ENCODE measurements around the gene ARHGAP29.

Gene ARHGAP29

GRCh38 chr1:94248956-94249688 lies 11.7 kb upstream of the ARHGAP29 start:
- no peak overlapping the region for H3K27ac Mint-ChIP-seq
- H3K4me1 Mint-ChIP-seq, result peaks cover 11% of the 10 kb centered on the region
- no peak overlapping the region for H3K4me3 Mint-ChIP-seq
- peaks cover 2% of the 10 kb centered on the region for H3K36me3 Mint-ChIP-seq
- no peak for DNase-seq
- CTCF ChIA-PET, result interaction anchor here (1.1 kb wide), 1 partner anchor 9 kb away, joined by 3 read pairs; no protein-coding TSS in a partner anchor
- no peaks in the 10 kb centered on the region for H3K9me3 Mint-ChIP-seq
- peaks cover 53% of the 10 kb centered on the region for H3K27me3 Mint-ChIP-seq

DNA sequence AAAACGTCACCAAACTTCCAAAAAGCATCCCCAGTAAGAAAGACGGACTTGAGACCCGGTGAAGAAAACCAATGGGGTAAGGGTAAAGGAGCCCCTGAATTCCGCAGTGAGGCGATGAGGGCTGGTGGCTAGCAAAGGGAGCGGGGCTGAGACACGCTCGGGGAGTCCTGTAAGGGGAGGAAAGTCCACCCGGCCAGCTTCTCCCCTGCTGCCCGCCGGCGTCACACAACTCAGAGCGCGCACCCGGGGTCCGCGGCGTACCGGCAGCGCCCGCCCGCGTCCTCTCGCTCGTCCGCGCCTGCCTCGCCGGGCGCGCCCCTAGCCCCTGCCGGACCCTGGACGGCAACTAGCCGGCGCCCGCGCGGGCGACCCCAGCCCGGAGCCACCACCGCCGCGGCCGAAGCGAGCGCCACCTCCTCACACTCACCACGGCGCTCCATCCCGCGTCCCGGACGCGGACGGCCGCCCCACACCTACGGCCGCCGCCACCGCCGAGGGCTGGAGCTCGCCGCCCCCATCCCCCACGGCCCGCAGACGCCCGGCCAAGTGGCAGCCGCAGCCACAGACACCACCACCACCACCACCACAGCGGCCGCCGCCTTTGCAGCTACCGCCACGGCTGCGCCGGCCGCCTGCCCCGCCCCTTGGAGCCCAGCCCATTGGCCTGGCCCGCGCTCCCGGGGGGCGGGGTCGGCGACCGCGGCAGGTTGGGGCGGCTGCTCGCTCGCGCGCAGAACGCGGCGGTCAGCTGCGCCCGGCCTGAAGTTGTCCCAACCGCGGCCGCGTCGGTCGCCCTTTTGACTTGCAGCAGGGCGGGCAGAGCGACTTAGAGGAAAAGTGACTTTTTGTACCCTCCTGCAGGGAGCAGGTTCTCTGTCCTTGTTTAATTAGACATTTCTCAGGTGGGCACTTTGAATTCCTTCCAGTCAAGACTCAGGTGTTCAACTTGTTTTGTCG lies 10.0 kb upstream of the ARHGAP29 start:
- CTCF ChIA-PET, result no interaction called here
- Mint-ChIP-seq H3K9me3 (peaks cover 6% of the 10 kb centered on the region), H3K27ac (no peak overlapping the region), H3K36me3 (peaks cover 2% of the 10 kb centered on the region), H3K4me1 (peaks cover 11% of the 10 kb centered on the region), H3K27me3 (peaks cover 57% of the 10 kb centered on the region), H3K4me3 (peak overlapping the region; percentile 58)
- peak; percentile 38 for DNase-seq

DNA sequence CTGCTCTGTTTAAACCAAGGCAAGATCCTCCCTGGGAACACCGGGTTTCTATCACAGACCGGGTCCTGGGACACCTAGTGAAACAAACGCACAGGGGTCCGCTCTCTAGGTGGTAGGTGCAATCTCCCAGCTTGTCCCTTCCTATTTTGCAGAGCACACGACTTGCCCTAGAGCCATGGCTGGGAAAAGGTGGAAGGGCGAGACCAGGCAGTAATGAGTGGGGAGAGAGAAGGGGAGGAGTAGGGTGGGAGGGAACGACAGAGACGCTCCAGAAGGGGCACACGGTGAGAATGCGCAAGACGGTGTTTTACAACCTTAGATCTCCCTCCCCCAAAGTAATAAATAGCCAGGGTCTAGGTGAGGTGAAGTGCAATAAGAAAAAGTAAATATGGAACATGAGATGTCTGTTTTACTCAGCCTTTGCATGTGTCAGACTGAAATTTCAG lies 9.3 kb upstream of the ARHGAP29 start:
- Mint-ChIP-seq H3K36me3 (peaks cover 2% of the 10 kb centered on the region), H3K4me3 (peak overlapping the region; percentile 51), H3K4me1 (peaks cover 11% of the 10 kb centered on the region), H3K9me3 (peaks cover 6% of the 10 kb centered on the region), H3K27ac (no peak overlapping the region), H3K27me3 (peaks cover 61% of the 10 kb centered on the region)
- no peak for DNase-seq
- CTCF ChIA-PET, result no interaction called here

DNA sequence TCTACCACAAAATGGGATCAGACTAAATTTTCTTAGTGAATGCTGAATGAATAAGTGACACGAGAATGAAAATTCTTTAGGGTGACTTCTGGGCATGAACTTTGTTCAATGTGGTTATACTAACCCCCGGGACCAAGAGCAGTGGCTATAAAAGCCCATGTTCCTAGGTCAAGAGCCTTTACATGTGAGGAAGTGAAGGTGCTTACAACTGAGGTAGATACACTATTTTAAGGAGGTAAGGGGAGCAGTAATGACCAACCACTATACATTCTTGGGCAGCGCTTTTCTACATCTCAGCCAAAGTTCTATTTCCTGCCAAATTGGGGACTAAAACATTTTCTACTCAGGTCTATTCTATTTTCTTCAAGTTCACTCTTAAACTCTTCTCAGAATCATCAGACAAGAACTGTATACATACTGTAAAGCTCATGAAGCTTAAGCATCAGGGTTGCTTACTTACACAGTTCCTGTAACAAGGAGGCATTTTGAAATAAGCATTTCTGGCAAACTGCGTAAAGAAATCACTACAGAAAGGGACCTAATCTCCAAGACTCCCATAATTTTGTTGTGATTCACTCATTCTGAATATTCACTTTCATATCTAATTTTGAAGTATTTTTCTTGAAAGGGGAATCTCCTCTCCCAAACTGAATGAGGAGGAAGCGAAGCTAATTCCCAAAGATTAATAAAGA lies 8.5 kb upstream of the ARHGAP29 start:
- no peak for DNase-seq
- Mint-ChIP-seq H3K4me3 (no peak overlapping the region), H3K27me3 (peaks cover 67% of the 10 kb centered on the region), H3K4me1 (peaks cover 11% of the 10 kb centered on the region), H3K9me3 (peaks cover 6% of the 10 kb centered on the region), H3K27ac (no peak overlapping the region), H3K36me3 (peaks cover 2% of the 10 kb centered on the region)
- CTCF ChIA-PET, result interaction anchor here (0.6 kb wide), 1 partner anchor 618 kb away, joined by 3 read pairs; no protein-coding TSS in a partner anchor

DNA sequence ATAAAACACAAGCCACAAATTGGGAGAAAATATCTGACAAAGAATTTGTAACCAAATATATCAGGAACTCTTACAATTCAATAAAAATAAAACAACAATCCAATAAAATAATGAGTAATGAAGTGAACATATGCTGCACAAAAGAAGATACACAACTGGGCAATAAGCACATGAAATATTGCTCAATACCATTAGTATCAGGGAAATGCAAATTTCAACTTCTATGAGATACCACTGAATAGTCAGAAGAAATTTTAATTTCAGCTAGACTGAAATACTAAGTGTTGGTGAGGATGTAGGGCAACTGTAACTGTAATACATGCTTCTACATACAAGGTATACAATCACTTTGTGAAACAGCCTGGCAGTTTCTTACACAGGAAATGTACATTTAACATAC lies 7.4 kb upstream of the ARHGAP29 start:
- DNase-seq, result no peak
- Mint-ChIP-seq H3K27ac (no peak overlapping the region), H3K4me1 (peaks cover 11% of the 10 kb centered on the region), H3K36me3 (peaks cover 2% of the 10 kb centered on the region), H3K27me3 (peaks cover 68% of the 10 kb centered on the region), H3K4me3 (no peak overlapping the region), H3K9me3 (peaks cover 6% of the 10 kb centered on the region)
- CTCF ChIA-PET, result no interaction called here

DNA sequence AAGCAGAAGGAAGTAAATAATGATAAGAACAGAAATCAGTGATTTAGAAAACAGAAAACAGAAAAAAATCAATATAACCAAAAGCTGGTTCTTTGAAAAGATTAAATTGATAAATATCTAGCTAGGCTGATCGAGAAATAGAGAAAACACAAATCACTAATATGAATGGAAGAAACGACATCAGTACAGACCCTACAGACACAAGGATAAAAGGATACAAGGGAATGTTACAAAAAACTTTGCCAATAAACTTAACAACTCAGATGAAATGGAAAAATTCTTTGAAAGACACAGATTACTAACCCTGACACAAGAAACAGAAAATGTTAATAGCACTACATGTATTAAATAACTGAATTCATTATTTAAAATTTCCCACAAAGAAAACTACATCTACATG lies 6.3 kb upstream of the ARHGAP29 start:
- no peak overlapping the region for H3K4me3 Mint-ChIP-seq
- H3K36me3 Mint-ChIP-seq, result peaks cover 2% of the 10 kb centered on the region
- no peak overlapping the region for H3K27ac Mint-ChIP-seq
- H3K27me3 Mint-ChIP-seq, result peaks cover 68% of the 10 kb centered on the region
- no peak for DNase-seq
- CTCF ChIA-PET, result no interaction called here
- H3K4me1 Mint-ChIP-seq, result peaks cover 11% of the 10 kb centered on the region
- peaks cover 6% of the 10 kb centered on the region for H3K9me3 Mint-ChIP-seq

DNA sequence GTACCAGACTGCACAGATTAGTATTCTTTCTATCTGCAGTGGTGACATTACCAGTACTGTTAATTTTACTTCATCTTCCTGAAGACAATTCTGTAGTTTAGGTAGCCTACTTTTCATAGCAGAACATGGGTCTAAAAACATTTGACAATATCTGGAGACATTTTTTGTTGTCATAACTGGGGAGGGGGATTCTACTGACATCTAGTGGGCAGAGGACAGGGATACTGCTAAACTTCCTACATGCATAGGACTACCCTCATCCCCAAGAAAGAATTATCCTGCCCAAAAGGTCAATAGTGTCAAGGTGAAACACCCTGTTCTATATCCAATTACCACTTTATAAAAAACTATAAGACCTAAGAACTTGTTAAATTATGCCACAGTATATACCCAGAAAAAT lies 3.4 kb upstream of the ARHGAP29 start:
- H3K27ac Mint-ChIP-seq, result no peak overlapping the region
- CTCF ChIA-PET, result no interaction called here
- peaks cover 70% of the 10 kb centered on the region for H3K27me3 Mint-ChIP-seq
- H3K4me1 Mint-ChIP-seq, result peaks cover 12% of the 10 kb centered on the region
- no peak overlapping the region for H3K4me3 Mint-ChIP-seq
- no peak for DNase-seq
- H3K36me3 Mint-ChIP-seq, result no peaks in the 10 kb centered on the region
- H3K9me3 Mint-ChIP-seq, result peaks cover 6% of the 10 kb centered on the region

GRCh38 chr1:94239796-94240195 lies 2.4 kb upstream of the ARHGAP29 start:
- peaks cover 6% of the 10 kb centered on the region for H3K9me3 Mint-ChIP-seq
- H3K36me3 Mint-ChIP-seq, result no peaks in the 10 kb centered on the region

GRCh38 chr1:94239051-94239450 lies 1.7 kb upstream of the ARHGAP29 start:
- H3K36me3 Mint-ChIP-seq, result no peaks in the 10 kb centered on the region
- CTCF ChIA-PET, result interaction anchor here (1.1 kb wide), 1 partner anchor 10 kb away, joined by 3 read pairs; no protein-coding TSS in a partner anchor

More at GRCh38 chr1:94239796-94240195, 2.4 kb upstream of the ARHGAP29 start:
- CTCF ChIA-PET, result interaction anchor here (1.0 to 1.1 kb wide), 2 partner anchors 9 to 178 kb away, joined by 3 to 4 read pairs; no protein-coding TSS in a partner anchor
- no peak for DNase-seq
- H3K4me1 Mint-ChIP-seq, result peaks cover 14% of the 10 kb centered on the region
- no peak overlapping the region for H3K4me3 Mint-ChIP-seq
- H3K27me3 Mint-ChIP-seq, result peaks cover 72% of the 10 kb centered on the region
- no peak overlapping the region for H3K27ac Mint-ChIP-seq

GRCh38 chr1:94236630-94237290 lies 624 bp downstream of the ARHGAP29 start:
- Mint-ChIP-seq H3K27ac (no peak overlapping the region), H3K4me1 (peaks cover 14% of the 10 kb centered on the region), H3K27me3 (peaks cover 76% of the 10 kb centered on the region), H3K4me3 (peak overlapping the region; percentile 27), H3K36me3 (no peaks in the 10 kb centered on the region), H3K9me3 (no peaks in the 10 kb centered on the region)
- peak; percentile 22 for DNase-seq
- CTCF ChIA-PET, result interaction anchor here (1.7 kb wide), 1 partner anchor 173 kb away, joined by 6 read pairs; no protein-coding TSS in a partner anchor

More at GRCh38 chr1:94239051-94239450, 1.7 kb upstream of the ARHGAP29 start:
- Mint-ChIP-seq H3K4me1 (peaks cover 14% of the 10 kb centered on the region), H3K27me3 (peaks cover 73% of the 10 kb centered on the region), H3K9me3 (peaks cover 6% of the 10 kb centered on the region), H3K4me3 (no peak overlapping the region), H3K27ac (no peak overlapping the region)
- DNase-seq, result no peak

DNA sequence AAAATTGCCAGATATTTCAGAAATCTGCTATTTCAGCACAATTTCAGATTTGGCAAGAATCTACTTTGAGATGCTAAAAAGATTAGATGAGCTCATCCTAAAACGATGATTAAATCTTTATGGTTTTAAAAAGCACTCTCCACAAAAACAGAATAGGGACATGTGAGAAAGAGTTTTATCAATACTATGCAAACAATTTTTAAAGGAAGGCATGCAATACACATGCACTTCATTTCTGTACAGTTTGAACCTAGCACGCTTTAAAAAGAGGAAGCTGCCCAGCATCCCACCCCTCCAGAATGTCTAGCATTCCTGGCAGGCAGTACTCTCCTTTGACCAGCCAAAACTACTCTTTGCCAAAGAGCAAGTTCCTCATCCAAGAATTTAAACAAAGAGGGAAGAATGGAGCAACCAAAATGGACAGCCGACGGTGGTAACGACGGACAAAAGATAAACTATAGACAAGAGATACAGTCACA lies 1.3 kb downstream of the ARHGAP29 start:
- CTCF ChIA-PET, result interaction anchor here (1.7 kb wide), 1 partner anchor 172 kb away, joined by 6 read pairs; no protein-coding TSS in a partner anchor
- Mint-ChIP-seq H3K27me3 (peaks cover 77% of the 10 kb centered on the region), H3K4me1 (peaks cover 14% of the 10 kb centered on the region), H3K9me3 (no peaks in the 10 kb centered on the region), H3K4me3 (no peak overlapping the region), H3K36me3 (no peaks in the 10 kb centered on the region), H3K27ac (no peak overlapping the region)
- DNase-seq, result no peak

- DNase-seq, result no peak
- Mint-ChIP-seq H3K4me1 (peaks cover 14% of the 10 kb centered on the region), H3K36me3 (no peaks in the 10 kb centered on the region), H3K27me3 (peaks cover 71% of the 10 kb centered on the region), H3K27ac (no peak overlapping the region), H3K9me3 (no peaks in the 10 kb centered on the region), H3K4me3 (no peak overlapping the region)
- CTCF ChIA-PET, result no interaction called here
These were observed 2.0 kb downstream of the ARHGAP29 start for GRCh38 chr1:94235189-94236012.
